GF-D8 (cell line): ENCODE results near the gene OR2T5.
"Not testable (repeated sequence)": the region's sequence is repeated elsewhere in the genome, so short reads cannot be mapped to it uniquely, and the experiment has no call there.

Experiments
- DNase-seq: peaks from one replicate; lab custom pipeline; 2025; lab: John Stamatoyannopoulos, UW

Gene OR2T5

DNA sequence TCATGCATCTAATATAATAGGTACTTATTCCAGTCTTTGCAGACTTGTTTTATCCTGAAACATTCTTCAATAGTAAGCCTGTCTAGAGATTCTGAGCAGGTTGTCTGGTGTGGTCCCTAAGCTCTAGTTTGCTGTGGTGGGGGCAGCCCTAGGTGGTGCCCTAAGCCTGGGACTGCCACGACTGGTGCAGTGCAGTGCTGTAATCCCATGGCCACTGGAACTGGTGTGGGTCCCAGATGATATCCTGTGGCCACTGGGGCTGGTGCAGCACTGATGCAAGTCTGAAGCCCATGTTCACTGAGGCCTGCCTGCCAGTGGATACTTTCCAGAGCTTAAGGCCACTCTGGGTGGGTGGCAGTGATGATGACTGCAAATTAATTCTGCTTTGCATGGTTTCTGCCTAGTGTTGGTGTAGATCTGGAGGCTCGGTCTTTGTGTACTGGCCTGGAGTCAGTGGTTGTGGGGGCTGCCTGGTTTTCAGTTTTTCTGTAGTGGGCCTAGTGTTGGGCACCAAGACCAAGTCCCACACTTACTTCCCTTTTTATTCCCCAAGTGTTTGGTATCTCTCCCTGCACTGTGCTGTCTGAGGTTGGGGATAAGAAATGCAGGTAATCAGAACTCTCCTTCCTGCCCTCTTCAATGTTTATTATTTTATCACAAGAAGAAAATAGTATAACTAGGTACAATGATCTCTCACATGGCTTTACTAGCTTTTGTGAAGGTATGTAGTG lies 12.1 kb downstream of the OR2T5 start:
- not testable (repeated sequence) for DNase-seq

DNA sequence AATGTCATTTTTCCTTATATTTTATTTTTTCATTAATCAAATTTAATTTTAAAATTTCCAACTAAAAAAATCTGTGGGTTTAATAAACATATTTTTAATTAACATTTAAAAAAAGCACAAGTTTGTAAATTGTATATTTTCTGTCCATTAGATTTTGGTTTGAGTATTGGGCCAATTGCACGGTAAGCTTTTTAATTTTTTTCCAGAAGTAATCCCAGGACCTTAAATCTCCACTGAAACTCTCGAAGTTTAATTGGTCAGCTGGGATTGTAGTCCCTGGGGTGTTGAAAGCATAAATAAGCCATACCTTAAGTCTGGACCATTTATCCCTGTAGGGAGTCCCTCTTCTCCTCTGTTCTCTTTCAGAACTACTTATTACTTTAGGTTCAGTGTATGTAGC lies 19.4 kb downstream of the OR2T5 start, which contains the start of gene OR2G6:
Gene OR2G6, plus strand, starts transcription at position 301 of the 400 bp plus-strand sequence. CDS start 13,574 bp downstream, outside the sequence.
- DNase-seq = not testable (repeated sequence)

DNA sequence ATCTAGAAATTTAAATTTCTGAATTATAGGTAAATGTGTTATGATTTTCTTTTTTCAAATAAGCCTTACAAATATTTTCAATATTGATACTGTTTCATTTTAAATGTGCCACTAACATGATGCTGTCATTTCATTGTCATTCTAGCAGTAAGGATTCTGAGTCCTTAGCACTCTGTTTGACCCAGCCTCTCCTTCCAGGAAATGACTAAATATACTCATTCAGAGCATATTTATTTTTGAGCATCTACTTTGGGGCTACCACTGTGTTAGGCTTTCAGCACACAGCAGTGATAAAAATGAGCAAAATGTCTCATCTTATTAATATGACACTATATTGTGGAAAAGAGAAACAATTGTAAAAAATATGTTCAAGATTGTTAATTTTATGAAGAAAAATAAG lies 21.8 kb downstream of the OR2T5 start:
- not testable (repeated sequence) for DNase-seq

DNA sequence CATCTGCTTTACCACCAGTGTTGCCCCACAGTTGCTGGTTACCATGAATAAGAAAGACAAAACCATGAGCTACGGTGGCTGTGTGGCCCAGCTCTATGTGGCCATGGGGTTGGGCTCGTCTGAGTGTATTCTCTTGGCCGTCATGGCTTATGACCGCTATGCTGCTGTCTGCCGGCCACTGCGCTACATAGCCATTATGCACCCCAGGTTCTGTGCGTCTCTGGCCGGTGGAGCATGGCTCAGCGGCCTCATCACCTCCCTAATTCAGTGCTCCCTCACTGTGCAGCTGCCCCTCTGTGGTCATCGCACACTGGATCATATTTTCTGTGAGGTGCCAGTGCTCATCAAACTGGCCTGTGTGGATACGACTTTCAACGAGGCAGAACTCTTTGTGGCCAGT lies 33.5 kb downstream of the OR2T5 start:
- no peak for DNase-seq

DNA sequence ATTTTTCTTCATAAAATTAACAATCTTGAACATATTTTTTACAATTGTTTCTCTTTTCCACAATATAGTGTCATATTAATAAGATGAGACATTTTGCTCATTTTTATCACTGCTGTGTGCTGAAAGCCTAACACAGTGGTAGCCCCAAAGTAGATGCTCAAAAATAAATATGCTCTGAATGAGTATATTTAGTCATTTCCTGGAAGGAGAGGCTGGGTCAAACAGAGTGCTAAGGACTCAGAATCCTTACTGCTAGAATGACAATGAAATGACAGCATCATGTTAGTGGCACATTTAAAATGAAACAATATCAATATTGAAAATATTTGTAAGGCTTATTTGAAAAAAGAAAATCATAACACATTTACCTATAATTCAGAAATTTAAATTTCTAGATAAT lies 49.1 kb downstream of the OR2T5 start:
- DNase-seq = not testable (repeated sequence)
